Measurements from ENCODE around the gene ZNF414. TPM values are rescaled to one million over a fixed set of nuclear protein-coding genes. Genes with fewer than 3 reads are reported as not detected.

Gene ZNF414
- total RNA-seq, 2 donors from 2014 or later = 45.1 to 46.2 TPM

- peaks cover 12% of the 10 kb centered on the region for H3K4me1 Mint-ChIP-seq
- no peak overlapping the region for H3K27ac Mint-ChIP-seq
- no peaks in the 10 kb centered on the region for H3K27me3 Mint-ChIP-seq
- DNase-seq (no peak), ATAC-seq (no peak)
- H3K4me3 Mint-ChIP-seq = no peak overlapping the region
- no peaks in the 10 kb centered on the region for H3K36me3 Mint-ChIP-seq (ENCODE audit: low read depth)
- no peaks in the 10 kb centered on the region for H3K9me3 ChIP-seq (ENCODE audit: control insufficient read depth, low read length, poor library complexity, severe bottlenecking)
These were observed 15.7 kb downstream of the ZNF414 start for GRCh38 chr19:8498295-8498694.

GRCh38 chr19:8494158-8494557, 19.8 kb downstream of the ZNF414 start:
- Mint-ChIP-seq H3K36me3 (ENCODE audit: low read depth) (no peaks in the 10 kb centered on the region), H3K4me1 (peaks cover 6% of the 10 kb centered on the region), H3K27me3 (no peaks in the 10 kb centered on the region), H3K27ac (peak overlapping the region; percentile 45), H3K4me3 (no peak overlapping the region)
- ATAC-seq = peak; percentile 22
- H3K9me3 ChIP-seq (ENCODE audit: control insufficient read depth, low read length, poor library complexity, severe bottlenecking) = no peaks in the 10 kb centered on the region
- DNase-seq = no peak

GRCh38 chr19:8491574-8491973, 22.4 kb downstream of the ZNF414 start:
- H3K27ac Mint-ChIP-seq = peak overlapping the region; percentile 78
- ATAC-seq (no peak), DNase-seq (no peak)
- peaks cover 3% of the 10 kb centered on the region for H3K36me3 Mint-ChIP-seq (ENCODE audit: low read depth)
- H3K4me1 Mint-ChIP-seq = peaks cover 26% of the 10 kb centered on the region
- H3K27me3 Mint-ChIP-seq = no peaks in the 10 kb centered on the region
- no peak overlapping the region for H3K4me3 Mint-ChIP-seq
- H3K9me3 ChIP-seq (ENCODE audit: control insufficient read depth, low read length, poor library complexity, severe bottlenecking) = no peaks in the 10 kb centered on the region

- DNase-seq = no peak
- no peaks in the 10 kb centered on the region for H3K27me3 Mint-ChIP-seq
- H3K27ac Mint-ChIP-seq = peak overlapping the region; percentile 78
- no peak for ATAC-seq
- H3K9me3 ChIP-seq (ENCODE audit: control insufficient read depth, low read length, poor library complexity, severe bottlenecking) = no peaks in the 10 kb centered on the region
- H3K36me3 Mint-ChIP-seq (ENCODE audit: low read depth) = peaks cover 3% of the 10 kb centered on the region
- peak overlapping the region; percentile 52 for H3K4me3 Mint-ChIP-seq
- peaks cover 30% of the 10 kb centered on the region for H3K4me1 Mint-ChIP-seq
These were observed 23.1 kb downstream of the ZNF414 start for GRCh38 chr19:8490873-8491272.

GRCh38 chr19:8490395-8490760, 23.6 kb downstream of the ZNF414 start:
- Mint-ChIP-seq H3K4me3 (peak overlapping the region; percentile 52), H3K27me3 (no peaks in the 10 kb centered on the region), H3K27ac (peak overlapping the region; percentile 78), H3K4me1 (peaks cover 28% of the 10 kb centered on the region), H3K36me3 (ENCODE audit: low read depth) (peaks cover 3% of the 10 kb centered on the region)
- H3K9me3 ChIP-seq (ENCODE audit: control insufficient read depth, low read length, poor library complexity, severe bottlenecking) = no peaks in the 10 kb centered on the region
- DNase-seq (no peak), ATAC-seq (no peak)

GRCh38 chr19:8489561-8490394, 24.2 kb downstream of the ZNF414 start:
- ATAC-seq (no peak), DNase-seq (no peak)
- H3K4me3 Mint-ChIP-seq = peak overlapping the region; percentile 21
- peak overlapping the region; percentile 78 for H3K27ac Mint-ChIP-seq
- no peaks in the 10 kb centered on the region for H3K9me3 ChIP-seq (ENCODE audit: control insufficient read depth, low read length, poor library complexity, severe bottlenecking)
- H3K4me1 Mint-ChIP-seq = peaks cover 28% of the 10 kb centered on the region
- peaks cover 3% of the 10 kb centered on the region for H3K36me3 Mint-ChIP-seq (ENCODE audit: low read depth)
- H3K27me3 Mint-ChIP-seq = no peaks in the 10 kb centered on the region

GRCh38 chr19:8488365-8488764, 25.6 kb downstream of the ZNF414 start:
- Mint-ChIP-seq H3K36me3 (ENCODE audit: low read depth) (peaks cover 3% of the 10 kb centered on the region), H3K27ac (peak overlapping the region; percentile 90), H3K27me3 (no peaks in the 10 kb centered on the region), H3K4me3 (peak overlapping the region; percentile 67), H3K4me1 (peaks cover 25% of the 10 kb centered on the region)
- no peaks in the 10 kb centered on the region for H3K9me3 ChIP-seq (ENCODE audit: control insufficient read depth, low read length, poor library complexity, severe bottlenecking)
- ATAC-seq (no peak), DNase-seq (no peak)

- Mint-ChIP-seq H3K36me3 (ENCODE audit: low read depth) (peaks cover 3% of the 10 kb centered on the region), H3K27ac (peak overlapping the region; percentile 90), H3K4me3 (peak overlapping the region; percentile 86), H3K4me1 (peaks cover 31% of the 10 kb centered on the region), H3K27me3 (no peaks in the 10 kb centered on the region)
- DNase-seq (peak; percentile 34 to 51 (median 46)), ATAC-seq (peak; percentile 90)
- no peaks in the 10 kb centered on the region for H3K9me3 ChIP-seq (ENCODE audit: control insufficient read depth, low read length, poor library complexity, severe bottlenecking)
These were observed 26.7 kb downstream of the ZNF414 start for GRCh38 chr19:8487137-8487851.

- DNase-seq = no peak
- no peak for ATAC-seq
- peaks cover 3% of the 10 kb centered on the region for H3K36me3 Mint-ChIP-seq (ENCODE audit: low read depth)
- H3K4me1 Mint-ChIP-seq = peaks cover 31% of the 10 kb centered on the region
- no peaks in the 10 kb centered on the region for H3K27me3 Mint-ChIP-seq
- peak overlapping the region; percentile 90 for H3K27ac Mint-ChIP-seq
- H3K9me3 ChIP-seq (ENCODE audit: control insufficient read depth, low read length, poor library complexity, severe bottlenecking) = no peaks in the 10 kb centered on the region
- H3K4me3 Mint-ChIP-seq = peak overlapping the region; percentile 86
These were observed 27.3 kb downstream of the ZNF414 start for GRCh38 chr19:8486661-8487136.

- DNase-seq = no peak
- Mint-ChIP-seq H3K4me1 (peaks cover 39% of the 10 kb centered on the region), H3K36me3 (ENCODE audit: low read depth) (peaks cover 3% of the 10 kb centered on the region)
These were observed 28.2 kb downstream of the ZNF414 start for GRCh38 chr19:8485561-8486371.

GRCh38 chr19:8484331-8484894, 29.6 kb downstream of the ZNF414 start:
- Mint-ChIP-seq H3K4me3 (no peak overlapping the region), H3K4me1 (peaks cover 39% of the 10 kb centered on the region), H3K36me3 (ENCODE audit: low read depth) (peaks cover 3% of the 10 kb centered on the region), H3K27ac (peak overlapping the region; percentile 53), H3K27me3 (no peaks in the 10 kb centered on the region)
- no peaks in the 10 kb centered on the region for H3K9me3 ChIP-seq (ENCODE audit: control insufficient read depth, low read length, poor library complexity, severe bottlenecking)
- ATAC-seq (no peak), DNase-seq (no peak)

More at GRCh38 chr19:8485561-8486371, 28.2 kb downstream of the ZNF414 start:
- H3K27me3 Mint-ChIP-seq = no peaks in the 10 kb centered on the region
- no peaks in the 10 kb centered on the region for H3K9me3 ChIP-seq (ENCODE audit: control insufficient read depth, low read length, poor library complexity, severe bottlenecking)
- peak overlapping the region; percentile 28 for H3K4me3 Mint-ChIP-seq
- peak overlapping the region; percentile 90 for H3K27ac Mint-ChIP-seq
- no peak for ATAC-seq

- Mint-ChIP-seq H3K4me1 (peaks cover 40% of the 10 kb centered on the region), H3K36me3 (ENCODE audit: low read depth) (peaks cover 4% of the 10 kb centered on the region), H3K27me3 (no peaks in the 10 kb centered on the region), H3K4me3 (no peak overlapping the region), H3K27ac (no peak overlapping the region)
- ATAC-seq (no peak), DNase-seq (no peak)
- no peaks in the 10 kb centered on the region for H3K9me3 ChIP-seq (ENCODE audit: control insufficient read depth, low read length, poor library complexity, severe bottlenecking)
These were observed 30.8 kb downstream of the ZNF414 start for GRCh38 chr19:8483165-8483564.

Data from T-helper 17 cell (primary cell).